ENCODE measurements around the gene SRI.
"Not testable (repeated sequence)": the region's sequence is repeated elsewhere in the genome, so short reads cannot be mapped to it uniquely, and the experiment has no call there.

Gene SRI

DNA sequence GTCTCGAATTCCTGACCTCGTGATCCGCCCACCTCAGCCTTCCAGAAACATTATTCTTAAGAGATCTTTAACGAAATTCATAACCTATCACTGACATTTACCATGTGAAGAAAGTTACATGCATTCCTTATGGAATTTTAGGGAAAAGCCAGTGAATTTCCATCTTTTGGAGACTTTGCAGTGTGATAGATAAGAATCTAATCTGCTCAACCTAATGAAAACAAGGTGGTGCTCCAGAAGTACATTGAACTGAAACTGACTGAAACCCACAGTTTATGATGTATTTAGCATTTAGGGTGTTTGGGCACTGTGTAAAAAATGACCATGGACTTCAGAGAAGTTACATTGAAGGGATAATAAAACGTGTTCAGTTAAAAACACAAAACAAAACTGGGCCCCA is 43.6 kb downstream of the SRI start:
- no peak for DNase-seq (ENCODE audit: low read depth)

DNA sequence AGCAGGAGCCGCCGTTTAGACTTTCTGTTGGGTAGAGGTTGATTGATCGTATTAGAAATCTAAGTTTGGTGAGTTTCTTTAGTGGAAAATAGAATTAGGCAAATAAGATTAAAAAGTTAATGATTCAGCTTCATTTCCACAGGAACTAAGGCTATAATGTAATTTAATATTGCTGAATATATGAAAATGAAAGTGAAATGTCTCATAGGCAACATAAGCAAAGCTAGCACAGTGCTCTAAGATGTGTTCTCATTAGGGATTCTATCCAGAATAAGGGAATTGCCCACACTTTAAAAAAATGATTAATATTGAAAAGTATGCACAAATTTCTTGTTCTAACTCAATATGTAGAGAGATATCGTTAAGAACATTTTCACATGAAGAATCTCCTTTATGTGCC is 47.0 kb downstream of the SRI start:
- DNase-seq (ENCODE audit: low read depth) = no peak

DNA sequence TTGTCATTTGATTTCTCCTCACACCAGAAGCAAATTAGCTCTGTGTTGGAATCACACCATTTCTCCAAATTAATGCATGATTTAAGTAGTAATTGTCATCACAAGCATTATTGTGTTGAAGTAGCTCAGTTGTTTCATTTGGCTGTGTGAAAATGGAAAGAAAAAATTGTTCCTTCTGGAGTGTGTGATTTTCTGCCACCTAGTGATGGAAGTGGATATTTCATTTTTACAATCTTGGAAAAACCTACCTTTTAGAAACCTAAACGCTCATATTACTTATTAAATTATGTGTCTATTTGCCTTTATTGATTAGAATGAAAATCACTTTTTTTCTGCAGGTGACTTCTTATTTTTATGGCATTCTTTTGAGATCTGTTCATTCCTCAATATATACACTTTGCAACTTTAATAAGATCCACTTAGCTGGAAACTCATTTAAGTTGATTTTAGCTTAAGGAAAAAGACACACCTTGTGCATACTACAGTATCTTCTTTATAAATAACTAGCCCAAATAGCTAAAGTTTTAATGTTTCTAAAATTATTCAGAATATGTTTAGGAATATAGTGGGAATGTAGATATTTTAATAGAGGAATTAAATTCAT is 50.0 kb downstream of the SRI start:
- no peak for DNase-seq (ENCODE audit: low read depth)

DNA sequence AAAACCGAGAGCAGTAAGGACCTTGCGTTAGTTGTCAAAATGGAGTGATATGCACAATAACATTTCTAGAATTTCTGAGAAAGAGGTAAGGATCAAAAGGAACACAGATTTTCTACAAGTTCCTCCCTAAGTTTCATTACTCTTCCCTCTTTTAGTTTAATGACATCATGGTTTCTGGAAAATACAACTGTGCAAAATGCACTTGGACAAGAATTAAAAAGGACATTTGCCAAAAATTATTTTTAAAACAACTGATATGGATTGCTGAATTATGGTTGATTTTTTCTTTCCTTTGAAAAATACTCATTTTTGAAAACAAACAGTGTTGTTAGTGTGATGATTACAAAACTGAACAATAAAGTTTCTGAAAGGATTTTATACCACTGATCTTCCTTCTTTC is 52.1 kb downstream of the SRI start:
- DNase-seq (ENCODE audit: low read depth) = no peak

DNA sequence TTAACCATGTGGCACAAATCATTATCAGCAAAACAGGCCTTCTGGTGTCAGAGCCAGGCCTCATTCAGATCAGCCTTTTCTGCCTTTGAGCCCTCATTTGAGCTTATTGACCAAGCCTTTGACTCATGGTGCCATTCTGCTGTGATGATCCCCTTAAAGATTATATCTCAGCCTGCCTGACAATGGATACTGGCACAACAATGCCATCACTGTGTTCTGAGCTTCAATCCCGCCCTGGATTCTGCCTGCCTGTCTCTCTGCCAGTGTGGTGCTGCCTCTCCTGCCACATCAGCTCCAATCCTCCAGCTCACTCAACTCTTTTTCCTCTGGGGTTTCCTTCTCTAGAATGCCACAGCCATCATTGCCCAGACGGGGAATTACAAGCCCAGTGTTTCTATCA is 52.6 kb downstream of the SRI start:
- no peak for DNase-seq (ENCODE audit: low read depth)

DNA sequence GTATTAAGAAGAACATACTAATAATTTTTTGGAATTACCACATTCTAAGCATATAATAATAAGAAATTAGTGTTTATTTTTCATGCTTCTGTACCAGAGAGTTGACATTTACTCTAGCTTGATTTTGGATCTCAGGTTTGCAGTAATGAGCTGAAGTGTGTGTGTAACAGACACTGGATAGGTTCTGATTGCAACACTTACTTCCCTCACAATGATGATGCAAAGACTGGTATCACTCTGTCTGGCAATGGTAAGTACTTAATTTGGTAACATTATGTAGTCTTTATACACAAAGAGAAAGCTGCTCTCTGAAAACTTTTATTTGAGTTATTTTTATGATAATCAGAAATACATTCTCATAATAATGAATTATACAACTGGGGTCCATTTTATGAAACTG is 54.1 kb downstream of the SRI start:
- no peak for DNase-seq (ENCODE audit: low read depth)

DNA sequence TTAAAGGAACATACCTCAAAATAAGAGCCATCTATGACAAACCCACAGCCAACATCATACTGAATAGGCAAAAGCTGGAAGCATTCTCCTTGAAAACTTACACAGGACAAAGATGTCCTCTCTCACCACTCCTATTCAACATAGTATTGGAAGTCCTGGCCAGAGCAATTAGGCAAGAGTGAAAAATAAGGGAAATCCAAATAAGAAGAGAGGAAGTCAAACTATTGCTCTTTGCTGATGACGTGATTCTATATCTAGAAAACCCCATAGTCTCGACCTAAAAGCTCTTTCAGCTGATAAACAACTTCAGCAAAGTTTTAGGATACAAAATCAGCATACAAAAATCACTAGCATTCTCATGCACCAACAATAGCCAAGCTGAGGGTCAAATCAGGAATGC is 60.1 kb downstream of the SRI start:
- not testable (repeated sequence) for DNase-seq (ENCODE audit: low read depth)

DNA sequence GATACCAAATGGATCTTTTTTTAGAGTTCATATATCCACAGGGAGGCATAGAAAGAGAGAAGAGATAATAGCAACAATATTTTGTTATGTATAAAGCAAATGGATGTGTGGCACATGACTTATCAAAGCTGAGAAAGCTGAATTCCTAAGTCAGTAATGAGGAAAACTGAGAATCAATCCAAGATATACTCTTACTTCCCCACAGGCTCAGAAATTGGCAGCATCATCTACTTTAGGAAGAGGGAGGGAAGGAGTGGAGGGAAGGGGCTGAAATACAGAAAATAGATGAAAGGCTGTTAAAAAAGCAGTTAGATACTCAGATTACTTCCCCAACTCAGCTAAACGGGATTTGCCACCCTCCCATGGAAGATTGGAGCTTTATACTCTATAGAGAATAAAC is 63.5 kb downstream of the SRI start:
- no peak for DNase-seq (ENCODE audit: low read depth)

DNA sequence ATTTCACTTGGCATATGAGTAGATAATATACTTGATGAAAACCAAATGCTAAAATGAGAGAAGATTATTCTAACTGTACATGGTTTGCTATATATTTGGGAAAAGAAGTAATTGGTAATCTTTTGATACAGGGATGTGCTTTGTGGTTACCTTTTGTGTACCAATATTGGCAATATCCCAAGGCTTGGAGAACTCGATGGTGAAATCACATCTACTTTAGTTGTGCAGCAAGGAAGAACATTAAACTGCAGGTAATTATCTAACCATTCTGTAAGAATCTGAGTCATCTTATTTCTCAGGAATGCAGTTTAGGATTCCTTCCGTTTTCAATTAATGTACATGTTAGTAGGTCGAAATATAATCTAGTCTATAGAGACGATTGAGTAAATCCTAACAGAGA is 64.1 kb downstream of the SRI start:
- no peak for DNase-seq (ENCODE audit: low read depth)

Data from activated T-helper 1 cell treated with Interleukin-2 at 50 U/mL for 16 hours (primary cell).